IMR-90 (cell line): ENCODE measurements around the gene RTL5. TPM values are rescaled to one million over a fixed set of nuclear protein-coding genes. Genes with fewer than 3 reads are reported as not detected.

Experiments
- ATAC-seq: fragments of 200-7000 bp; cut with Tn5 transposase; 2 replicates; pipeline ENCODE4 v1.9.1; 2020; ENCODE audit warnings: low read depth, mild to moderate bottlenecking, moderate library complexity
- BruUV-seq: library from RNA; stranded (reverse); fragments of 400-500 nt; replicated peaks from 2 replicates; lab custom pipeline; 2021; lab: Mats Ljungman, UMichigan
- CTCF ChIA-PET: fragments of 300-600 bp; formaldehyde crosslinking; extraction: SDS; loops from one replicate; lab custom pipeline; 2021; ENCODE audit warnings: antibody characterized with exemption; lab: Yijun Ruan, JAX
- POLR2A ChIA-PET: fragments of 300-600 bp; sonication (Branson Sonifier 250); formaldehyde crosslinking; loops from one replicate; lab custom pipeline; 2022; ENCODE audit warnings: antibody characterized with exemption; ENCODE audit not compliant: unreplicated experiment; lab: Charles Lee
- DNase-seq: peaks from one replicate; pipeline ENCODE4 v3.0.0; 2013
- H2AFZ ChIP-seq: replicated peaks from 2 replicates; pipeline ENCODE3; 2013; ENCODE audit warnings: low read length, mild to moderate bottlenecking; ENCODE audit not compliant: poor library complexity
- H2AK5ac ChIP-seq: 2 replicates; pipeline ENCODE4 v1.6.1; 2013; ENCODE audit warnings: low read depth, low read length, inconsistent platforms
- H2AK9ac ChIP-seq: replicated peaks from 2 replicates; pipeline ENCODE3; 2013; ENCODE audit warnings: mild to moderate bottlenecking, low read depth, low read length, moderate library complexity; ENCODE audit not compliant: poor library complexity
- H2BK120ac ChIP-seq: 2 replicates; pipeline ENCODE4 v1.6.1; 2013; ENCODE audit warnings: low read depth, low read length, inconsistent platforms
- H2BK15ac ChIP-seq: 3 replicates; pipeline ENCODE4 v1.6.1; 2013; ENCODE audit warnings: low read depth, low read length, inconsistent platforms
- H2BK20ac ChIP-seq: 2 replicates; pipeline ENCODE4 v1.6.1; 2013; ENCODE audit warnings: low read depth, mild to moderate bottlenecking, inconsistent platforms, low read length, moderate library complexity
- H2BK5ac ChIP-seq: 2 replicates; pipeline ENCODE4 v1.6.1; 2013; ENCODE audit warnings: mild to moderate bottlenecking, low read depth, low read length, inconsistent platforms; ENCODE audit not compliant: poor library complexity, severe bottlenecking
- H3K14ac ChIP-seq: replicated peaks from 2 replicates; pipeline ENCODE4 v1.6.1; 2013; ENCODE audit warnings: low read depth, low read length, inconsistent platforms
- H3K18ac ChIP-seq: 2 replicates; pipeline ENCODE4 v1.6.1; 2013; ENCODE audit warnings: low read depth, low read length, control low read depth
- H3K23ac ChIP-seq: 2 replicates; pipeline ENCODE4 v1.6.1; 2013; ENCODE audit warnings: low read depth, low read length, inconsistent platforms
- H3K27ac ChIP-seq: 2 replicates; pipeline ENCODE4 v1.5.1; 2013; ENCODE audit warnings: mild to moderate bottlenecking, control low read depth, low read length; ENCODE audit not compliant: insufficient read depth
- H3K27me3 ChIP-seq: 2 replicates; pipeline ENCODE4 v1.6.1; 2013; ENCODE audit warnings: low read length; ENCODE audit not compliant: control insufficient read depth, insufficient read depth
- H3K36me3 ChIP-seq: 2 replicates; pipeline ENCODE4 v1.6.1; 2013; ENCODE audit warnings: low read length, mixed read lengths; ENCODE audit not compliant: control insufficient read depth, insufficient read depth
- H3K4ac ChIP-seq: 2 replicates; pipeline ENCODE4 v1.6.1; 2013; ENCODE audit warnings: low read depth, low read length, inconsistent platforms
- H3K4me1 ChIP-seq: 2 replicates; pipeline ENCODE4 v1.6.1; 2013; ENCODE audit warnings: low read length, mixed read lengths; ENCODE audit not compliant: control insufficient read depth, insufficient read depth
- H3K4me2 ChIP-seq: 2 replicates; pipeline ENCODE4 v1.6.1; 2013; ENCODE audit warnings: low read depth, mild to moderate bottlenecking, control low read depth, low read length, moderate library complexity
- H3K4me3 ChIP-seq: 2 replicates; pipeline ENCODE4 v1.5.1; 2013; ENCODE audit warnings: low read depth, mild to moderate bottlenecking, control low read depth, low read length, moderate library complexity; ENCODE audit not compliant: insufficient read depth
- H3K56ac ChIP-seq: 2 replicates; pipeline ENCODE4 v1.6.1; 2013; ENCODE audit warnings: low read length, inconsistent platforms; ENCODE audit not compliant: insufficient read depth; ENCODE audit errors: extremely low read depth
- H3K79me1 ChIP-seq, 2 experiments: 2 replicates each; pipeline ENCODE4 v1.6.1; 2013; ENCODE audit warnings: low read length in 2 of 2, inconsistent platforms in 1 of 2, low read depth in 1 of 2
- H3K9ac ChIP-seq: 2 replicates; pipeline ENCODE4 v1.6.1; 2013; ENCODE audit warnings: low read depth, low read length, control low read depth
- H3K9me1 ChIP-seq: 2 replicates; pipeline ENCODE4 v1.6.1; 2013; ENCODE audit warnings: low read length, inconsistent platforms; ENCODE audit not compliant: insufficient read depth
- H3K9me3 ChIP-seq: 2 replicates; pipeline ENCODE4 v1.6.1; 2013; ENCODE audit warnings: low read length; ENCODE audit not compliant: control insufficient read depth, insufficient read depth
- H4K20me1 ChIP-seq: 2 replicates; pipeline ENCODE4 v1.6.1; 2013; ENCODE audit warnings: low read length, inconsistent platforms; ENCODE audit not compliant: insufficient read depth
- H4K5ac ChIP-seq: 2 replicates; pipeline ENCODE4 v1.6.1; 2013; ENCODE audit warnings: mild to moderate bottlenecking, low read depth, low read length, control low read depth
- H4K8ac ChIP-seq, 2 experiments: 2 replicates each; pipeline ENCODE4 v1.6.1; 2013; ENCODE audit warnings: low read depth in 2 of 2, low read length in 2 of 2, control low read depth in 1 of 2, inconsistent platforms in 1 of 2
- H4K91ac ChIP-seq: 2 replicates; pipeline ENCODE4 v1.6.1; 2013; ENCODE audit warnings: low read depth, low read length, inconsistent platforms; ENCODE audit not compliant: insufficient read depth
- BHLHE40 ChIP-seq: fragments of 150-350 bp; IDR thresholded peaks from 2 replicates; pipeline ENCODE4 v1.6.1; 2016; ENCODE audit warnings: mild to moderate bottlenecking, low read depth, low read length
- CEBPB ChIP-seq: IDR thresholded peaks from 2 replicates; pipeline ENCODE4 v1.6.1; 2012; ENCODE audit warnings: low read depth, low read length, improper control_type of control experiment
- CHD1 ChIP-seq: IDR thresholded peaks from 2 replicates; pipeline ENCODE4 v1.6.1; 2012; ENCODE audit warnings: low read depth, low read length, improper control_type of control experiment
- CTCF ChIP-seq: conservative IDR thresholded peaks from 2 replicates; pipeline ENCODE4 v1.5.1; 2012; ENCODE audit warnings: mild to moderate bottlenecking, low read depth, low read length, improper control_type of control experiment
- ELK1 ChIP-seq: fragments of 150-350 bp; IDR thresholded peaks from 2 replicates; pipeline ENCODE4 v1.6.1; 2016; ENCODE audit warnings: low read depth, mild to moderate bottlenecking, low read length, moderate library complexity, borderline replicate concordance
- FOS ChIP-seq: fragments of 150-350 bp; IDR thresholded peaks from 2 replicates; pipeline ENCODE4 v1.6.1; 2016; ENCODE audit warnings: low read depth, low read length
- MAFK ChIP-seq: IDR thresholded peaks from 2 replicates; pipeline ENCODE4 v1.6.1; 2012; ENCODE audit warnings: low read depth, low read length, improper control_type of control experiment
- MAZ ChIP-seq: IDR thresholded peaks from 2 replicates; pipeline ENCODE4 v1.6.1; 2012; ENCODE audit warnings: low read depth, mild to moderate bottlenecking, low read length, improper control_type of control experiment, moderate library complexity, borderline replicate concordance
- MXI1 ChIP-seq: IDR thresholded peaks from 2 replicates; pipeline ENCODE4 v1.6.1; 2012; ENCODE audit warnings: low read depth, mild to moderate bottlenecking, low read length, moderate library complexity, borderline replicate concordance
- POLR2A ChIP-seq: IDR thresholded peaks from 2 replicates; pipeline ENCODE4 v1.6.1; 2012; ENCODE audit warnings: mild to moderate bottlenecking, low read depth, low read length
- RCOR1 ChIP-seq: IDR thresholded peaks from 2 replicates; pipeline ENCODE4 v1.6.1; 2012; ENCODE audit warnings: mild to moderate bottlenecking, low read length, improper control_type of control experiment; ENCODE audit not compliant: insufficient replicate concordance
- USF2 ChIP-seq: fragments of 150-350 bp; IDR thresholded peaks from 2 replicates; pipeline ENCODE4 v1.6.1; 2017; ENCODE audit warnings: mild to moderate bottlenecking, antibody characterized with exemption, low read length, low read depth
- WGBS, 2 experiments: methylation state at CpG; one replicate each; pipeline versions ENCODE4 v1.1.5 to v1.1.7; 2013; ENCODE audit warnings: missing lambda C conversion rate in 2 of 2; ENCODE audit not compliant: insufficient read length in 1 of 2; ENCODE audit errors: extremely low coverage in 2 of 2; 5-methylcytosine and 5-hydroxymethylcytosine counted together
- dilution Hi-C: fragments of 300-500 bp; cut with HindIII; formaldehyde crosslinking; loops from one replicate; pipeline ENCODE4 v1.14.3; 2018; ENCODE audit warnings: low sequenced_read_pairs; ENCODE audit not compliant: unreplicated experiment
- in situ Hi-C: fragments of 300-500 bp; cut with MboI; formaldehyde crosslinking; loops from 3 replicates; pipeline ENCODE4 v1.14.3; 2019; ENCODE audit warnings: low sequenced_read_pairs, inconsistent platforms, mixed read lengths
- intact Hi-C: fragments of 100-400 bp; cut with micrococcal nuclease; formaldehyde crosslinking; loops from 2 replicates; pipeline ENCODE4 v1.10.0; 2022
- polyA plus RNA-seq, 3 experiments: library from polyadenylated mRNA; depleted of rRNA; stranded (reverse); fragments of >200 nt; gene quantifications; 2 replicates each; pipeline ENCODE4 v1.2.3, GENCODE V29; 2012; ENCODE audit warnings: low replicate concordance in 1 of 3
- total RNA-seq: library from RNA; depleted of rRNA; stranded (reverse); fragments of >200 nt; gene quantifications from 2 replicates; pipeline ENCODE4 v1.2.3, GENCODE V29; 2012

The RTL5 gene
- total and polyA plus RNA-seq, 2 of the 4 experiments (the other 2 are of a cell fraction) = 0.90 to 2.5 TPM

- Histone ChIP-seq H3K9me1 (no peaks in the 10 kb centered on the region), H2AK9ac (no peak overlapping the region), H2BK15ac (no peak overlapping the region), H2BK120ac (no peak overlapping the region), H3K9me3 (no peaks in the 10 kb centered on the region), H3K79me1 (peaks cover 0 to 3% of the 10 kb centered on the region in 2 experiments; a peak in 2 of 4 replicates), H3K14ac (no peak overlapping the region), H3K4me3 (no peak overlapping the region), H3K4me2 (no peak overlapping the region), H3K4me1 (no peaks in the 10 kb centered on the region), H2BK5ac (no peak overlapping the region), H3K27me3 (peaks cover 13% of the 10 kb centered on the region), H3K27ac (no peak overlapping the region), H2BK20ac (no peak overlapping the region), H3K36me3 (no peaks in the 10 kb centered on the region), H4K8ac (no peak overlapping the region), H3K9ac (no peak overlapping the region), H2AK5ac (no peak overlapping the region), H3K18ac (no peak overlapping the region), H2AFZ (no peak overlapping the region), H3K23ac (no peak overlapping the region), H3K56ac (no peak overlapping the region), H3K4ac (no peak overlapping the region), H4K5ac (no peak overlapping the region), H4K20me1 (no peaks in the 10 kb centered on the region), H4K91ac (no peak overlapping the region)
- intact Hi-C loops = no loop called here
- no TSS peak for BruUV-seq
- TF ChIP-seq USF2 (no peak), ELK1 (no peak), MAFK (no peak), CTCF (no peak), POLR2A (no peak), MXI1 (no peak), FOS (no peak), CHD1 (no peak), BHLHE40 (no peak), RCOR1 (no peak), MAZ (no peak), CEBPB (no peak)
- dilution Hi-C loops = no loop called here
- ChIA-PET POLR2A (no interaction called here), CTCF (interaction anchor here (0.5 kb wide), 1 partner anchor 20 kb away, joined by 4 read pairs; no protein-coding TSS in a partner anchor)
- 83% methylated on average over 1 of the region's 2 CpGs; no CpG with 5 or more reads in 1 of the 2 experiments for WGBS, 2 experiments
- ATAC-seq = no peak
- DNase-seq = no peak
- in situ Hi-C loops = no loop called here
These were observed 45.3 kb upstream of the RTL5 start for GRCh38 chrX:72176981-72177380.
